H1 (cell line): ENCODE data around the gene ISG15. TPM values are rescaled to one million over a fixed set of nuclear protein-coding genes. Genes with fewer than 3 reads are reported as not detected.

ENCODE experiments used
- CTCF ChIA-PET: fragments of 300-600 bp; sonication (Branson Sonifier 250); formaldehyde crosslinking; loops from one replicate; lab custom pipeline; 2021; ENCODE audit not compliant: partially characterized antibody; lab: Charles Lee
- POLR2A ChIA-PET: fragments of 300-600 bp; sonication (Branson Sonifier 250); formaldehyde crosslinking; loops from one replicate; lab custom pipeline; 2021; ENCODE audit warnings: inconsistent platforms; ENCODE audit not compliant: partially characterized antibody; lab: Charles Lee
- DNase-seq, 2 experiments: peaks; one replicate each; pipeline versions ENCODE4 v3.0.0 to v3.0.0-alpha.2; 2010 to 2022; ENCODE audit warnings: low spot score in 2 of 2, low read depth in 1 of 2, mixed read lengths in 1 of 2
- FAIRE-seq: peaks from 2 replicates; lab custom pipeline; 2011; peaks lifted over from hg19 to GRCh38; lab: Jason Lieb, UNC
- H2AFZ ChIP-seq: 2 replicates; pipeline ENCODE4 v1.8.1; 2012; ENCODE audit warnings: low read length, inconsistent platforms
- H2AK5ac ChIP-seq: 2 replicates; pipeline ENCODE4 v1.6.1; 2013; ENCODE audit warnings: low read depth, low read length
- H2BK120ac ChIP-seq: replicated peaks from 2 replicates; pipeline ENCODE3; 2013; ENCODE audit warnings: low read depth, low read length, inconsistent platforms
- H2BK12ac ChIP-seq: 2 replicates; pipeline ENCODE4 v1.6.1; 2013; ENCODE audit warnings: low read depth, low read length
- H2BK15ac ChIP-seq: 2 replicates; pipeline ENCODE4 v1.6.1; 2013; ENCODE audit warnings: low read length
- H2BK20ac ChIP-seq: 2 replicates; pipeline ENCODE4 v1.6.1; 2013; ENCODE audit warnings: low read length
- H2BK5ac ChIP-seq: 2 replicates; pipeline ENCODE4 v1.6.1; 2013; ENCODE audit warnings: low read depth, low read length
- H3K14ac ChIP-seq: 2 replicates; pipeline ENCODE4 v1.6.1; 2013; ENCODE audit warnings: inconsistent platforms; ENCODE audit not compliant: insufficient read length
- H3K18ac ChIP-seq: 2 replicates; pipeline ENCODE4 v1.6.1; 2013; ENCODE audit warnings: low read length; ENCODE audit errors: extremely low read depth
- H3K23ac ChIP-seq: 2 replicates; pipeline ENCODE4 v1.6.1; 2013; ENCODE audit warnings: inconsistent platforms; ENCODE audit not compliant: insufficient read length
- H3K23me2 ChIP-seq: 2 replicates; pipeline ENCODE4 v1.6.1; 2013; ENCODE audit warnings: low read depth, low read length
- H3K27ac ChIP-seq: 2 replicates; pipeline ENCODE4 v1.6.1; 2011; ENCODE audit warnings: low read depth, low read length, inconsistent platforms
- H3K27me3 ChIP-seq, 4 experiments: replicated peaks in 1 of 4; 1 replicate in 1 of 4; 2 replicates in 3 of 4; pipeline versions ENCODE4 v1.6.1 to v1.8.1; 2011 to 2013; ENCODE audit warnings: low read length in 3 of 4, mild to moderate bottlenecking in 3 of 4, inconsistent platforms in 2 of 4, mixed read lengths in 2 of 4, moderate library complexity in 1 of 4; ENCODE audit not compliant: control insufficient read depth in 3 of 4, insufficient read depth in 3 of 4; ENCODE audit errors: extremely low read depth in 1 of 4
- H3K36me3 ChIP-seq, 4 experiments: 2 replicates each; pipeline versions ENCODE4 v1.6.1 to v1.8.1; 2011 to 2013; ENCODE audit warnings: mild to moderate bottlenecking in 4 of 4, low read length in 3 of 4, moderate library complexity in 2 of 4, control low read depth in 1 of 4, inconsistent platforms in 1 of 4; ENCODE audit not compliant: insufficient read depth in 4 of 4, control insufficient read depth in 2 of 4
- H3K4ac ChIP-seq: replicated peaks from 2 replicates; pipeline ENCODE3; 2013; ENCODE audit warnings: low read length, low read depth, mixed read lengths, inconsistent platforms; ENCODE audit not compliant: insufficient read length
- H3K4me1 ChIP-seq, 4 experiments: replicated peaks in 1 of 4; 1 replicate in 1 of 4; 2 replicates in 3 of 4; pipeline versions ENCODE4 v1.6.1 to v1.8.1; 2011 to 2013; ENCODE audit warnings: low read length in 3 of 4, inconsistent platforms in 2 of 4, mixed read lengths in 1 of 4; ENCODE audit not compliant: insufficient read depth in 4 of 4, control insufficient read depth in 3 of 4
- H3K4me2 ChIP-seq, 2 experiments: 2 replicates each; pipeline versions ENCODE4 v1.6.1 to v1.8.1; 2011 to 2013; ENCODE audit warnings: low read depth in 2 of 2, low read length in 2 of 2, control low read depth in 1 of 2, inconsistent platforms in 1 of 2, mild to moderate bottlenecking in 1 of 2; ENCODE audit not compliant: insufficient read depth in 1 of 2
- H3K4me3 ChIP-seq, 4 experiments: fragments of 200-600, 300-600 bp in 1 of 4; sonication (generic), shearing (Covaris generic), sonication (Bioruptor Twin) in 1 of 4; 2 replicates each; pipeline versions ENCODE4 v1.5.1 to v1.8.1; 2011 to 2016; ENCODE audit warnings: low read length in 4 of 4, low read depth in 3 of 4, control low read depth in 2 of 4, inconsistent platforms in 2 of 4, mild to moderate bottlenecking in 2 of 4, mixed read lengths in 1 of 4, moderate library complexity in 1 of 4; ENCODE audit not compliant: insufficient read depth in 2 of 4; ENCODE audit errors: extremely low read depth in 1 of 4
- H3K56ac ChIP-seq: replicated peaks from 2 replicates; pipeline ENCODE3; 2013; ENCODE audit warnings: low read depth, mild to moderate bottlenecking, mixed read lengths, low read length, inconsistent platforms; ENCODE audit not compliant: insufficient read length
- H3K79me1 ChIP-seq: 2 replicates; pipeline ENCODE4 v1.6.1; 2013; ENCODE audit warnings: low read depth, low read length, control low read depth
- H3K79me2 ChIP-seq, 2 experiments: 2 replicates each; pipeline versions ENCODE4 v1.6.1 to v1.8.1; 2012 to 2013; ENCODE audit warnings: low read length in 2 of 2, mild to moderate bottlenecking in 2 of 2, inconsistent platforms in 1 of 2; ENCODE audit not compliant: insufficient read depth in 2 of 2, control insufficient read depth in 1 of 2
- H3K9ac ChIP-seq, 4 experiments: replicated peaks in 1 of 4; 1 replicate in 1 of 4; 2 replicates in 3 of 4; pipeline versions ENCODE4 v1.6.1 to v1.8.1; 2011 to 2013; ENCODE audit warnings: low read depth in 3 of 4, low read length in 3 of 4, control low read depth in 2 of 4, mild to moderate bottlenecking in 2 of 4, moderate library complexity in 2 of 4, inconsistent platforms in 1 of 4; ENCODE audit errors: extremely low read depth in 1 of 4
- H3K9me3 ChIP-seq, 2 experiments: 2 replicates each; pipeline versions ENCODE4 v1.6.1 to v1.8.1; 2012 to 2013; ENCODE audit warnings: mild to moderate bottlenecking in 2 of 2, moderate library complexity in 2 of 2, control low read depth in 1 of 2, inconsistent platforms in 1 of 2, low read depth in 1 of 2, low read length in 1 of 2, mixed read lengths in 1 of 2; ENCODE audit not compliant: insufficient read depth in 2 of 2
- H4K20me1 ChIP-seq, 2 experiments: replicated peaks in 1 of 2; 2 replicates each; pipeline versions ENCODE3 to v1.8.1; 2011 to 2013; ENCODE audit warnings: inconsistent platforms in 2 of 2, low read length in 2 of 2, mild to moderate bottlenecking in 1 of 2; ENCODE audit not compliant: insufficient read depth in 2 of 2, control insufficient read depth in 1 of 2
- H4K5ac ChIP-seq: 2 replicates; pipeline ENCODE4 v1.6.1; 2013; ENCODE audit warnings: low read length, low read depth, mixed read lengths, inconsistent platforms; ENCODE audit not compliant: insufficient read length
- H4K8ac ChIP-seq: 2 replicates; pipeline ENCODE4 v1.8.0; 2013; ENCODE audit warnings: mild to moderate bottlenecking, moderate library complexity, low read length, inconsistent platforms; ENCODE audit not compliant: insufficient read depth; ENCODE audit errors: extremely low read depth
- H4K91ac ChIP-seq: replicated peaks from 2 replicates; pipeline ENCODE3; 2013; ENCODE audit warnings: low read length, mixed read lengths, inconsistent platforms; ENCODE audit not compliant: insufficient read length
- BRCA1 ChIP-seq: IDR thresholded peaks from 2 replicates; pipeline ENCODE4 v1.6.1; 2012; ENCODE audit warnings: low read depth, low read length, improper control_type of control experiment
- CHD2 ChIP-seq: IDR thresholded peaks from 2 replicates; pipeline ENCODE4 v1.6.1; 2012; ENCODE audit warnings: low read length, improper control_type of control experiment
- FOSL1 ChIP-seq: IDR thresholded peaks from 2 replicates; pipeline ENCODE4 v1.6.1; 2011; ENCODE audit warnings: mild to moderate bottlenecking, low read depth, low read length, moderate library complexity; ENCODE audit not compliant: insufficient read depth
- GABPA ChIP-seq: IDR thresholded peaks from 2 replicates; pipeline ENCODE4 v1.6.1; 2011; ENCODE audit warnings: mild to moderate bottlenecking, low read length, moderate library complexity, borderline replicate concordance; ENCODE audit not compliant: insufficient read depth
- HDAC6 ChIP-seq: IDR thresholded peaks from one replicate; pipeline ENCODE4 v1.7.1; 2012; ENCODE audit warnings: low read depth, mild to moderate bottlenecking, inconsistent platforms, low read length, moderate library complexity
- NANOG ChIP-seq: IDR thresholded peaks from 2 replicates; pipeline ENCODE4 v1.6.1; 2011; ENCODE audit warnings: low read length, low read depth, mild to moderate bottlenecking, inconsistent platforms; ENCODE audit not compliant: insufficient read depth, poor library complexity, severe bottlenecking
- POLR2A ChIP-seq, 2 experiments: IDR thresholded peaks; 1 replicate in 1 of 2; 2 replicates in 1 of 2; pipeline ENCODE4 v1.6.1; 2011; ENCODE audit warnings: low read depth in 2 of 2, low read length in 2 of 2, mild to moderate bottlenecking in 2 of 2; ENCODE audit errors: control extremely low read depth in 1 of 2
- RAD21 ChIP-seq, 2 experiments: IDR thresholded peaks in 1 of 2; conservative IDR thresholded peaks in 1 of 2; 2 replicates each; pipeline ENCODE4 v1.6.1; 2011; ENCODE audit warnings: low read depth in 2 of 2, low read length in 2 of 2, improper control_type of control experiment in 1 of 2, inconsistent platforms in 1 of 2, mild to moderate bottlenecking in 1 of 2, moderate library complexity in 1 of 2
- SRF ChIP-seq: IDR thresholded peaks from 2 replicates; pipeline ENCODE4 v1.6.1; 2011; ENCODE audit warnings: mild to moderate bottlenecking, low read depth, low read length, moderate library complexity
- ZNF274 ChIP-seq: IDR thresholded peaks from 2 replicates; pipeline ENCODE4 v1.7.0; 2012; ENCODE audit warnings: low read length, borderline replicate concordance; ENCODE audit errors: extremely low read depth
- WGBS, 2 experiments: shearing (Covaris generic) in 1 of 2; methylation state at CpG; one replicate each; pipeline versions ENCODE4 v1.1.6 to v1.1.7; 2013 to 2015; ENCODE audit warnings: low lambda C conversion rate in 2 of 2, mixed read lengths in 2 of 2, inconsistent platforms in 1 of 2, low coverage in 1 of 2, missing lambda C conversion rate in 1 of 2; ENCODE audit not compliant: insufficient replicate concordance in 2 of 2, insufficient coverage in 1 of 2, insufficient read length in 1 of 2; ENCODE audit errors: extremely low coverage in 1 of 2, missing lambda C conversion rate in 1 of 2; 5-methylcytosine and 5-hydroxymethylcytosine counted together
- polyA plus RNA-seq, 7 experiments: library from polyadenylated mRNA; depleted of rRNA in 3 of 7; stranded (reverse) in 5 of 7; unstranded in 2 of 7; fragments of >200 nt in 5 of 7; fragments of 200-250 nt in 2 of 7; gene quantifications; 1 replicate in 5 of 7; 2 replicates in 1 of 7; 4 replicates in 1 of 7; pipeline versions ENCODE4 v1.2.1 to v1.2.3, GENCODE V29; 2011 to 2013; ENCODE audit warnings: missing spikeins in 2 of 7, mixed read lengths in 2 of 7
- total RNA-seq: library from RNA; stranded (reverse); fragmentation: NEBNext Ultra II Directional; extraction: Animal tissue kit (Norgen Biotek cat#: 25700); gene quantifications from 2 replicates; pipeline ENCODE4 v1.2.1, GENCODE V29; 2021
- TF ChIP-seq, protein P1 (sequence below): IDR thresholded peaks from 2 replicates; pipeline ENCODE4 v1.6.1; 2012; ENCODE audit warnings: inconsistent platforms

ISG15 gene
- total and polyA plus RNA-seq, 2 of the 8 experiments (the other 6 are each of a cell fraction or from before 2014, with no cell fraction given) = 29.3 to 121 TPM

DNA sequence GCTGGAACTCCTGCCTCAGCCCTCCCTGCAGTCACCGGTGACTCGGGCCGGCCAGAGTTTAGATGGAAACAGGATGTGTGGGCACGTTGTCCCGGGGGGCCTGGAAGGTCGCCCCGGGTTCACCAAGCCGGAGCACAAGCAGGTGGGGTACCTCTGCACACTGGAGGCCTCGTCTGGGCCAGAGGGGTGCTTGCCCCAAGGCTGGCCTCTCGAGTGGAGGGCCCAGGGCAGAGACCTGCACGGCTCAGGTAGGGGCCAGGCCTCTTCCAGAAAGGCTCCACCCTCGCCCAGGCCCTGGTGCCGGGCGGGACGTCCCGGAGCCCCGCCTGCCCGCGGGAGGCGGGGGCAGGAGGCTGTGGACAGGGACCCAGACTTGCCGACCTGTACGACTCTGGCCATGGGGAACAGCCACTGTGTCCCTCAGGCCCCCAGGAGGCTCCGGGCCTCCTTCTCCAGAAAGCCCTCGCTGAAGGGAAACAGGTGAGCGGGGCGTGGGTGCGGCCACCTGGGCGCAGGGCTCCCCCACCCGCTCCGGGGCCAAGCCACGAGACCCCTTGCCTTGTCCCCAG lies 47.1 kb upstream of the ISG15 start, which contains the start of gene PLEKHN1:
PLEKHN1 (plus strand) TSS at position 348 of the 569 bp plus-strand sequence; CDS start at position 398, 50 bp downstream.
- Histone ChIP-seq H3K4me2 (peak within 1 kb of the TSS; percentile 83 to 99), H3K27me3 (peaks cover 11 to 66% (median 58%) of the 10 kb centered on the region in 4 experiments), H3K23me2 (peaks cover 13% of the 10 kb centered on the region; the same call in 1 of the 2 replicates), H3K9me3 (no peaks in the 10 kb centered on the region), H2AFZ (no peak within 1 kb of the TSS; the same call in 1 of the 2 replicates), H2AK5ac (no peak within 1 kb of the TSS), H3K36me3 (peaks cover 0 to 19% (median 10%) of the 10 kb centered on the region in 4 experiments; a peak in 7 of 8 replicates), H4K20me1 (peaks cover 0 to 36% of the 10 kb centered on the region in 2 experiments), H2BK120ac (no peak within 1 kb of the TSS), H3K27ac (no peak within 1 kb of the TSS), H3K4me1 (peaks cover 0 to 16% (median 9%) of the 10 kb centered on the region in 4 experiments; a peak in 5 of 7 replicates), H3K56ac (no peak within 1 kb of the TSS), H4K8ac (peak within 1 kb of the TSS; percentile 86), H2BK5ac (no peak within 1 kb of the TSS; the same call in 1 of the 2 replicates), H3K4ac (peak within 1 kb of the TSS; percentile 85), H3K23ac (no peak within 1 kb of the TSS), H3K18ac (peak within 1 kb of the TSS; percentile 95), H2BK12ac (0 out of 2 replicates have a peak within 1 kb of the TSS, but pooled peaks have one; percentile 84), H3K79me2 (peaks cover 0 to 3% of the 10 kb centered on the region in 2 experiments; a peak in 1 of 4 replicates), H2BK20ac (no peak within 1 kb of the TSS), H4K5ac (no peak within 1 kb of the TSS), H3K4me3 (peak within 1 kb of the TSS; percentile 38 to 70 (median 48)), H2BK15ac (no peak within 1 kb of the TSS), H4K91ac (peak within 1 kb of the TSS; percentile 93), H3K9ac (peak within 1 kb of the TSS in 1 of 4 experiments; percentile 70; a peak in 3 of 7 replicates), H3K79me1 (no peaks in the 10 kb centered on the region; the same call in 1 of the 2 replicates), H3K14ac (no peak within 1 kb of the TSS)
- FAIRE-seq (no peak), DNase-seq (peak in 1 of 2 experiments; percentile 79)
- whole genome bisulfite sequencing, 2 experiments = 21% methylated on average over 24 of the region's 31 CpGs; no CpG with 5 or more reads in 1 of the 2 experiments
- ChIA-PET POLR2A (interaction anchor here (0.7 to 2.2 kb wide), 7 partner anchors 10 to 98 kb away, joined by 3 to 11 read pairs (median 3); no protein-coding TSS in a partner anchor), CTCF (interaction anchor here (0.5 to 1.1 kb wide), 5 partner anchors 14 to 275 kb away, joined by 3 to 6 read pairs (median 4); no protein-coding TSS in a partner anchor)
- TF ChIP-seq NANOG (no peak), CHD2 (no peak), HDAC6 (no peak), RAD21 (IDR thresholded peaks at IDR 0.05 in 1 of 2, conservative IDR thresholded peaks at IDR 0.05 in 1 of 2; ENCODE audit: low read depth in 2 of 2, low read length in 2 of 2) (no peak), BRCA1 (no peak), POLR2A (IDR thresholded peaks at IDR 0.05; ENCODE audit: control extremely low read depth in 1 of 2, low read depth in 2 of 2, low read length in 2 of 2) (no peak), GABPA (no peak), SRF (no peak), ZNF274 (no peak), FOSL1 (no peak)
- TF ChIP-seq, protein P1, sequence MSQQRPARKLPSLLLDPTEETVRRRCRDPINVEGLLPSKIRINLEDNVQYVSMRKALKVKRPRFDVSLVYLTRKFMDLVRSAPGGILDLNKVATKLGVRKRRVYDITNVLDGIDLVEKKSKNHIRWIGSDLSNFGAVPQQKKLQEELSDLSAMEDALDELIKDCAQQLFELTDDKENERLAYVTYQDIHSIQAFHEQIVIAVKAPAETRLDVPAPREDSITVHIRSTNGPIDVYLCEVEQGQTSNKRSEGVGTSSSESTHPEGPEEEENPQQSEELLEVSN = no peak
